Epithelial cell of proximal tubule (primary cell): ENCODE measurements around the gene TNFRSF11A. TPM values are rescaled to one million over a fixed set of nuclear protein-coding genes. Genes with fewer than 3 reads are reported as not detected.
A peak's percentile ranks its signal among the peaks of the same experiment; 100 is the strongest.

Source experiments
- DNase-seq: peaks from one replicate; pipeline ENCODE4 v3.0.0-alpha.2; 2011; ENCODE audit warnings: low read depth
- H3K4me3 ChIP-seq: 2 replicates; pipeline ENCODE4 v1.5.1; 2011; ENCODE audit warnings: low read depth, mild to moderate bottlenecking, low read length
- total RNA-seq: library from RNA; depleted of rRNA; stranded (reverse); fragments of >200 nt; gene quantifications from 2 replicates; pipeline ENCODE4 v1.2.3, GENCODE V29; 2015
- TF ChIP-seq, protein P1 (sequence below): conservative IDR thresholded peaks from 2 replicates; pipeline ENCODE4 v1.5.1; 2012; ENCODE audit warnings: low read depth, mild to moderate bottlenecking, low read length

TNFRSF11A gene
- total RNA-seq, 1 donor from 2014 or later, result 4.2 TPM

- peak; percentile 64 for DNase-seq
- TF ChIP-seq, protein P1, sequence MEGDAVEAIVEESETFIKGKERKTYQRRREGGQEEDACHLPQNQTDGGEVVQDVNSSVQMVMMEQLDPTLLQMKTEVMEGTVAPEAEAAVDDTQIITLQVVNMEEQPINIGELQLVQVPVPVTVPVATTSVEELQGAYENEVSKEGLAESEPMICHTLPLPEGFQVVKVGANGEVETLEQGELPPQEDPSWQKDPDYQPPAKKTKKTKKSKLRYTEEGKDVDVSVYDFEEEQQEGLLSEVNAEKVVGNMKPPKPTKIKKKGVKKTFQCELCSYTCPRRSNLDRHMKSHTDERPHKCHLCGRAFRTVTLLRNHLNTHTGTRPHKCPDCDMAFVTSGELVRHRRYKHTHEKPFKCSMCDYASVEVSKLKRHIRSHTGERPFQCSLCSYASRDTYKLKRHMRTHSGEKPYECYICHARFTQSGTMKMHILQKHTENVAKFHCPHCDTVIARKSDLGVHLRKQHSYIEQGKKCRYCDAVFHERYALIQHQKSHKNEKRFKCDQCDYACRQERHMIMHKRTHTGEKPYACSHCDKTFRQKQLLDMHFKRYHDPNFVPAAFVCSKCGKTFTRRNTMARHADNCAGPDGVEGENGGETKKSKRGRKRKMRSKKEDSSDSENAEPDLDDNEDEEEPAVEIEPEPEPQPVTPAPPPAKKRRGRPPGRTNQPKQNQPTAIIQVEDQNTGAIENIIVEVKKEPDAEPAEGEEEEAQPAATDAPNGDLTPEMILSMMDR, result no peak
- H3K4me3 ChIP-seq, result no peak overlapping the region
Observed at GRCh38 chr18:62420151-62420512, 95.0 kb downstream of the TNFRSF11A start.

- no peak overlapping the region for H3K4me3 ChIP-seq
- peak; percentile 61 for DNase-seq
- TF ChIP-seq, protein P1, result no peak
Observed at GRCh38 chr18:62420513-62421209, 95.6 kb downstream of the TNFRSF11A start.

GRCh38 chr18:62425465-62426190, 100.5 kb downstream of the TNFRSF11A start:
- peak overlapping the region; percentile 34 for H3K4me3 ChIP-seq
- DNase-seq, result peak; percentile 81
- TF ChIP-seq, protein P1, result peak; percentile 89

DNA sequence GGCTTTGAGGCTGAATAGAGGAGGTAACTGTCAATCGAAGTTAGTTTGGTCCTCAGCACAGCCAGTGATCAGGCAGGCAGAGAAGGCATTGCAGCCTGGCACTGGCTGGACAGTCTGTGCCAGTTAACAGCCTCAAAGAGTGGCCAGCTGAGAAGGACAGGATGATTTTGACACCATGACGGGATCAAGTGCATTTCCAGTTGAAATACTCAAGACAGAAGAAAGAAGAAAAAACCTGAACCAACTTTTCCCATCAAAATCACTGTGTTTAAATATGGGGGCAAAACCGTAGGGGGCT, 101.0 kb downstream of the TNFRSF11A start:
- H3K4me3 ChIP-seq, result no peak overlapping the region
- TF ChIP-seq, protein P1, result no peak
- no peak for DNase-seq

DNA sequence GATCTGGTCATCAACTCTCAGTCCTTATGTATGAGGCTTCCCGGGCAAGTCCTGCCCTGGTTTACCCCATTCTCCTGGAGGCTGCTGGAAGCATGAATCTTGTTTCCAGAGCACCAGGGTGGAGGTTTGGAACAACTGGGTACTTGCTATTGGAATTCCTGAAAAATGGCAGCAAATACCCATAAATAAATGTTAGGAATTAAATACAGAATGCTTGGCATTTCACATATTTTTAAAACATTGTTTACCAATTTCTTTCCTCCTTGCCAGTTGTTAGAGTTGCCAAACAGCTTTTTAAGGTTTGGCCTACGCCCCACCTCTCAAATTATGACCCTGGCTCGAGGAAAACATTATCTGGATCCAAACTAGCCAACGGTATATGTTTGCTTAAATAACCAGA, 107.1 kb downstream of the TNFRSF11A start:
- no peak for DNase-seq
- TF ChIP-seq, protein P1, result no peak
- no peak overlapping the region for H3K4me3 ChIP-seq

DNA sequence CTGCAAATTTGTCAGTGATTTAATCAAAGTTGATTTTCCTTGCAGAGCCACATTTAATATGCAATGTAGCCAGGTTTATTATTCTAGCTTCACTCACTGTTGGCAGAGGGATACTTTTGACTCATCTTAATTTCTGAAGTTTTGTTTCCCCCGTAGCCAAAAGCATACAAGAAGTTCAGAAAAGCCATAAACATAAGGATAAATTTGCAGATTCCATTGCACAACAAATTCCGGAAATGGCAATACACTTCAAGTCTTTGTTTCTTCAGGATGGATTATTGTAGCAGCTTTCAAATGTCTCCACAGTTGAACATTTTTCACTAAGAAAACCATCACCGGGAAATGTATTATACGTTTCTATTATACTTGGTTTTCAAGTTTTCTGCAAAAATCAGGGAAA, 109.7 kb downstream of the TNFRSF11A start:
- H3K4me3 ChIP-seq, result no peak overlapping the region
- no peak for DNase-seq
- TF ChIP-seq, protein P1, result no peak

- H3K4me3 ChIP-seq, result no peak overlapping the region
- DNase-seq, result no peak
- TF ChIP-seq, protein P1, result no peak
Observed at GRCh38 chr18:62435435-62436031, 110.4 kb downstream of the TNFRSF11A start.
